Non-pigmented ciliary epithelial cell (primary cell): ENCODE results near the gene CFAP92.

ENCODE experiments used
- DNase-seq: peaks from one replicate; pipeline ENCODE4 v3.0.0-alpha.2; 2010; ENCODE audit warnings: low read depth

Gene CFAP92

GRCh38 chr3:128991355-128991895 is 2.5 kb downstream of the CFAP92 start:
- no peak for DNase-seq

DNA sequence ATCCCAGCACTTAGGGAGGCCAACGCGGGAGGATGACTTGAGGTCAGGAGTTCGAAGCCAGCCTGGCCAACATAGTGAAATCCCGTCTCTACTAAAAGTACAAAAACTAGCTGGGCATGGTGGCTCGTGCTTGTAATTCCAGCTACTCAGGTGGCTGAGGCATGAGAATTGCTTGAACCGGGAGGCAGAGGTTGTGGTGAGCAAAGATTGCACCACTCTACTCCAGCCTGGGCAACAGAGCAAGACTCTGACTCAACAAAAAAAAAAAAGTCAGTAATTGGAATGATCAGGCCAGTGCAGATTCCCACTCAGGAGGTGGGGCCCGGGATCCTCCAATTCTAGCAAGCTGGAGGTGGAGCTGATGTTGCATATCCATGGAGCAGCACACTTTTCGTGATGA is 5.6 kb downstream of the CFAP92 start:
- no peak for DNase-seq

DNA sequence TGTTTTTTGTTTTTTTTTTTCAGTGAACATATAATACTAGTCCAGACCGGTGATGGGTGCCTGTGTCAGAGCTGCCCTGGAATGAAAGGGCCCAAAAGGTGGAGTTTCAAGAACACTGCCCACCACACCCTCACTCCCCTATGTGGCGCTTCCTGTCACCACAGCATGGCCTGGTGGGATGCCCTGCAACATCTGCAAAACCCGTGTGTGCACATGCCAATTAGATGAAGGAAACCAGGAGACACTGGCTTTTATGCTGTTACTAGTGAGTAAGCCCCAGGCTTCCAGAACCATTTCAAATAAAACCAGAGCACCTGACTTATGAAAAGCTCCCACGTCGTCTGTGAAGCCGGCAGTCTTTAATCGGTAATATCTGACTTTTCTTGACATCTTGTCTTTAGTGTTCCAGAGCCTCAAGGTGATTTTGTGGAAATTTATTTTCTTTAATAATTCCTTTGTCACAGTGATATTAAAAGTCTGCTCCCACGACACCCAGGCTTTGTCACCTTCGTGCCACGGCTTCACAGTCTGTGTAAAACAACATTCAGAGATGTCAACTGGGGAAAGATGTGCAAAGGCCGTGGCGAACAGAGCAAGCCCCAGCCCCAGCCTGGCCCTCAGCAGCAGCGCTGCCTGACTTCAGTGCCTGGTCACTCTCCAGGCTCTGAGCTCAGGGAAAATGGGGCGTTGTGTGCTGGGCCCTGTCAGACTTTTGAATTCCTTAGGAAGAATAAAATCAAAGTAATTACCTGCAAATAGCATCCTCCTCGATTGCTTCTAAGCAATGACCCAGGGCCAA is 6.4 kb downstream of the CFAP92 start:
- no peak for DNase-seq

DNA sequence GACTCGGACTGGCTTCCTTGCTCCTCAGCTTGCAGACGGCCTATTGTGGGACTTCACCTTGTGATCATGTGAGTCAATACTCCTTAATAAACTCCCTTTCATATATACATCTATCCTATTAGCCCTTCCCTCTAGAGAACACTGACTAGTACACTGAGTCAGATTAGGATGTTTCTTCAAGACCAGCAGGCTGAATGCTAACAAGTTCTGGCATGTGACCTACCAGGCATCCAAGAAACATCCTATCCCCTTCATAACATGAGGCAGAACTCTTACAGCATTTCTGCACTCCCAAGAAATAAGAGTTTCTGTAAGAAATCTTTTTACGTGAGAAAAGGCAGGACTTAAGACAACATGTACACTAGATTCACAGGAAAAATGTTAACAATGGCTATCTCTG is 9.3 kb downstream of the CFAP92 start:
- no peak for DNase-seq

DNA sequence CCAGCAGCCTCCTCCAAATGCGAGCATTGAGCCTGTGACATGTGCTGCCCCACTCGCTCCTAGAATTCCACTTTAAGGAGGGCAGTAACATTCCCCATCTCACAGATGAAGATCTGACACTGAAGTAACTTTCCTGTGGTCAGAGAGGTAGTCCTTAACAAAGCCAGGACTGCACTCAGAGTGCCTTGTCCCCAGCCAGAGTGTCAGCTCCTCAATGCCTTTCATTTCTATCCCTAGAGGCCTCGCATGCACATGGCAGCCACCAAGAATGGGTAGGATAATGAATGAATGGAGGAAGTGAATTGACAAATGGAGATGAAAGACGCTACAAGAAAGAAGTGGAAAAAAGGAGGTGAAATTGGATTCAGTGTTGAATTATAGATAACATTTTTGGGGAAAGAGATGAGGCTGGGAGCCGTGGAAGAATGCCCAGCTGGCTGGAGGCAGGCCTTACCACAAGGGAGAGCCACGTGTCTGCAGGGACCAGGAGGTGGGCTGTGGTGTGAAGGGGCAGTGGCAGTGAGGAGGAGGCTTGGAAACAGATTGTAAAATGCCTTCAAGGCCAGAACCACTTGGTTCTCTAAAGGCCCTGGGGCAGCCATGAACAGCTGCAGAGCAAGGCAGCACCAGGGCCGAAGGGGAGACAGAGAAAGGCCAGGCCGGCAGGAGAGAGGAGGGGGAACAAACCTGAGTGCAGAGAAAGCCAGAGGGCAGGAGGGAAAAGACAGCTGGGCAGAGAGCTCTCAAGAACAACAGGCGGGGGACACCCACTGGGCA is 10.4 kb downstream of the CFAP92 start:
- no peak for DNase-seq

DNA sequence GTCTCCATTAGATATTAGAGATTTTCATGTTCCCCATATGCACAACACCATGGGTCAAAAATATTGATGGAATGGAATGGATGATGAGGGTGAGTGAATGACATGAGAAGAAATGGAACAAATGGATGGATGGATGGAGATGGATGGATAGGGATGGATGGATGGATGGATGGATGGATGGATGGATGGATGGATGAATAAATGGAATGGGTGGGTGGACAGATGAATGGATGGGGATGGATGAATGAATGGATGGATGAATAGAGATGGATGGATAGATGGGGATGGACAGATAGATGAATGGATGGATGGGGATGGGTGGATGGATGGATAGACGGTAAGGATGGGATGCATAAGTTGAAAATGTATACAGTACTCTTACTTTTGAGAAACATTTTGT is 18.6 kb downstream of the CFAP92 start:
- DNase-seq: no peak

GRCh38 chr3:128973988-128974564 is 19.8 kb downstream of the CFAP92 start:
- no peak for DNase-seq

DNA sequence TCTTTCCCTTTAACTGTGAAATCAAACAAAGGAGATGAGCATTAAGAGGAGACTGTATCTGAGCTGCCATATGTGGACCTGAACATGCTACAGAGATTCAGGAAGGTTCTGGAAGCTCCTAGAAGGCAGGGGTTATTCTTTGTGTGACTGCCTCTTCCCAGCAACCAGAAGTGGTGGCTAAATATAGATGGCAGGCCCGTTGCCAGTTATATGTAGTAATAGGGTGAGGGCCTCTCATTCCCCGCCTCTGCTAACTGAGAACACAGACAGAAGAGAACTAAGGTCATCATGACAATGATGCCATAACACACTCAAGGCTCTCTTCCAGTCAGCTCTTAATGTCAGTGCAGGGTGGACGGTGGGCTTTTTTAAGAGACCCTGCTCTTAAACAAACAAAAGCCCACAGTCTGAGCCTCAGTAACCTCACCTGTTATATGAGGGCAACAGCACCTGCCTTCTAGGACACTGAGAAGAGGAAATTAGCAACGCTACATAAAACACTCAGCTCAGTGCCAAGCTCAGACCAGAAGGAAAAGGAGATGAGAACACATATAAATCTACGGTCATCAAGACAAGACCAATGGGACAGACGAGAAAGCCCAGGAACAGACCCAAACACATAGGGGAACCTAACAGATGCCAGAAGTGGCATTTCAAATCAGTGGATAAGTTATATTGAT is 22.3 kb downstream of the CFAP92 start:
- no peak for DNase-seq

DNA sequence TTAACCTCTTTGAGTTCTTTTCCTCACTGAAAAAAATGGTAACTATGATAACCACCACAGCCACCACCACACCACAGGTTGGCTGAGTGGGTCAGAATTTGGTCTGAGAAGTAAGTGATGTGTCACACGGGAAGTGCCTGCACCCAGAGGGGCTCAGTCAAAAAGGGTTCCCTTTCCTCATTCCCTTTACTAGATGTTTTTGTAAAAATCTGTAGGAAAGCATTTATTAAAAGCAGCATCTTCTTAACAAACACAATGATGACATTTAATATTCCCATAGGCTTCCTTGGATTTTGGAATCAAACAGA is 23.2 kb downstream of the CFAP92 start:
- no peak for DNase-seq

- no peak for DNase-seq
Measured at GRCh38 chr3:128969993-128970739, 23.7 kb downstream of the CFAP92 start.

DNA sequence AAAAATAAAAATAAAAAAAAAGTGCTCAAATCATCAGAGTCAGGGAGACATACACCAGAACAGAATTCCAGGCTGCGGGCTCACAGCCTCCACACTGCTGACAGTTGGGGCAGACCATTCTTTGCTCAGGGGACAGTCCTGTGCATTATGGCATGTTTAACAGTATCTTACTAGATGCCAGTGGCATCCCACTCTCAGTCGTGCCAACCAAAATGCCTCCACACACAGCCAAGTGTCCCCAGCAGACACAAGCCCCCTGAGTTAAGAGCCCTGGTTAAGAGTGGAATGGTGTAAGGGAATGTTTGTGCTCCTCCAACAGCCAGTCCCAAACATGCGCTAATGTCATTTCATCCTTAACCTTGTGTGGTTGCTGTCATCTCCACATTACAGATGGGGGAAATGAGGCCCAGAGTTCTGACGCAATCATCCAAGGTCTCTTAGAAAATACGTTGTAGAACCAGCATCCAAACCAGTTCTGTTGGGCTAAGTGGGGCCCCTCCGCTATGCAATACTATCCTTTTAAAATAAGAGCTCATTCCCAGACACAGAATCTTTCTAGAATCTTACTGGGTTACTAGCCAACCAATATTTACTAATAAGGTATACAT is 26.0 kb downstream of the CFAP92 start:
- no peak for DNase-seq

DNA sequence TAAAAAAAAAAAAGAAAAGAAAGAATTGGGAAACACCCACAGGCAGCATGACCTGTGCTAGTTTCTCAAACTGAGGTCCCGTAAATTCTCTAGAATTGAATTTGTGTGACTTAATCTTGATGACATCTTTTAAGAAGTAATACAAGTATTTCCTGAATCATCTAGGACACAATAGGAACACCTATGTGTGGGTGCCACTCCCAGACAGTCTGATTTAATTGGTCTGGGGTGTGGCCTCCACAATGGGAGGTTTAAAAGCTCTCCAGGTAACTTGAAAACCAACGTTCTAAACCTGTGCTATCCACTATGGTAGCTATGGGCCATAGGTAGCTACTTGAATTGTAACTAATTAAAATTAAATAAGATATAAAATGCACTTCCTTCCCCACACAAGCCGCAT is 28.1 kb downstream of the CFAP92 start:
- DNase-seq: no peak

- no peak for DNase-seq
Measured at GRCh38 chr3:128965280-128965679, 28.6 kb downstream of the CFAP92 start.

DNA sequence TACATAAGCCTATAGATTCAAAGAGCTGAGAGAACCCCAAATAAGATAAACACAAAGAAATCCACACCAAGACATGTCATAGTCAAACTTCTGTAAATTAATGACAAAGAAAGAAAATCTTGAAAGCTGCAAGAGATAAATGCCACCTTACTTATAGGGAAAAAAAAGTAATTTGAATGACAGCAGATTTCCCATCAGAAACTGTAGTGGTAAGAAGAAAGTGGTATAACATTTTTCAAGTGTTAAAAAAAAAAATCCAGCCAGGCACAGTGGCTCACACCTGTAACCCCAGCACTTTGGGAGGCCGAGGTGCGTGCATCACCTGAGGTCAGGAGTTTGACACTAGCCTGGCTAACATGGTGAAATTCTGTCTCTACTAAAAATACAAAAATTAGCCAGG is 37.4 kb downstream of the CFAP92 start:
- DNase-seq: no peak

DNA sequence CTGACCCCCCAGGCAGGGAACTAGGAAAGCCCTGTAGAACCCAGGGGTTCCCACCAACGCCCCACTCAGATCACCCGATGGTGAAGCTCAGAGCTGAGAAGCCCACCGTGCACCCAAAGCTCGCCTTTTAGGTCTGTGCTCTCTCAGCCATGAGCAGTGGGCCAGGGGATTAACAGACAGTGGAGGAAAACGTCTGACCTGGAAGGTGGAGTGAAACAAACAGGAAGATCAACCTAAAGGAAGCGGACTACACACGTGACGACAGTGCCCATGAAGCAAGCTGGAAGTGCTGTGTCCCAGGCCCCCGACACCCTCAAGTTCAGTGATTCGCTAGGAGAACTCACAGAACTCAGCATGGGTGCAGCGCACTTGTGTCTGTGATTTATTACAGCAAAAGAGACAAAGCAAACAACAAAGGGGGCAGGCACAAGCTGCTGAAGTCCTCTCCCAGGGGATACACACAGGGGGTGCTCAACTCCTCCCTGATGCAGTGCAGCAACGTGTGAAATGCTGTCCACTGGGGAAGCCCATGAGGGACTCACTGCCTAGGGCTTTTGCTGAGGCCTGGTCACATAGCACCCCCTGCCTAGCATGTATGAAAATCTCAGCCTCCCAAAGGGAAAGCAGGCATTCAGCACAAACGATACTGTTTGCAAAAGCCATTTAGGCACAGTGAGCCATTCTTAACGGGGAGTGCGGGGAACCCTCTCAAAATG is 43.5 kb downstream of the CFAP92 start:
- DNase-seq: no peak

DNA sequence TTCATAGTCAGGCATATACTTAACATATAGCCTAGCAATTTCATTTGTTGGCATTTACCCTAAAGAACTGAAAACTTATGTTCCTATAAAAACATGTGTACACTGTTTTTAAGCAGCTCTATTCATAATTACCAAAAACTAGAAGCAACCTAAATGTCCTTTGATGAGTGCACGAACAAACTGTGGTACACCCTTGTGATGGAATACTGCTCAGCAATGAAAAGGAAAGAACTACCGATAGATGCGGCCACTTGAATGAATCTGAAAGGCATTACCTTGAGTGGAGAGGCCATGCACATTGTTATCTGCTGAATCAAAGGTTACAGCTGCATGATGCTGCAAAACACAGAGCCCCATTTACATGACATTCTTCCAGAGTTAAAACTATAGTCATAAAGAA is 44.7 kb downstream of the CFAP92 start:
- no peak for DNase-seq

GRCh38 chr3:128946411-128946810 is 47.5 kb downstream of the CFAP92 start:
- DNase-seq: peak; percentile 19

- DNase-seq: no peak
Measured at GRCh38 chr3:128945878-128946175, 48.0 kb downstream of the CFAP92 start.

GRCh38 chr3:128945041-128945877 is 48.6 kb downstream of the CFAP92 start:
- no peak for DNase-seq
